Tibial nerve (tissue), 4 donors: ENCODE measurements around the gene CYP20A1. TPM values are rescaled to one million over a fixed set of nuclear protein-coding genes. Genes with fewer than 3 reads are reported as not detected.
"Not testable (repeated sequence)": the region's sequence is repeated elsewhere in the genome, so short reads cannot be mapped to it uniquely, and the experiment has no call there.

Experiments used
- DNase-seq, 2 donors: peaks; one replicate each; pipeline ENCODE4 v3.0.0-alpha.2; 2019; ENCODE audit warnings: low spot score in 2 of 2
- H3K27ac ChIP-seq, 4 donors: fragments of 200-600 bp; sonication (generic) in 3 of 4; one replicate each; pipeline ENCODE4 v1.5.1; 2017 to 2019; ENCODE audit warnings: mild to moderate bottlenecking in 1 of 4
- H3K27me3 ChIP-seq, 2 donors: fragments of 200-600 bp; sonication (generic) in 1 of 2; one replicate each; pipeline versions ENCODE4 v1.5.1 to v1.6.0; 2017 to 2019
- H3K36me3 ChIP-seq, 3 donors: fragments of 200-600 bp; sonication (generic); one replicate each; pipeline ENCODE4 v1.5.1; 2018 to 2019
- H3K4me1 ChIP-seq, 4 donors: fragments of 200-600 bp; sonication (generic) in 3 of 4; one replicate each; pipeline ENCODE4 v1.5.1; 2017 to 2019
- H3K4me3 ChIP-seq, 4 donors: fragments of 200-600 bp; sonication (generic) in 3 of 4; one replicate each; pipeline ENCODE4 v1.5.1; 2017 to 2019; ENCODE audit warnings: mild to moderate bottlenecking in 1 of 4, moderate library complexity in 1 of 4
- H3K9me3 ChIP-seq, 4 donors: fragments of 200-600 bp; sonication (generic) in 3 of 4; one replicate each; pipeline ENCODE4 v1.5.1; 2017 to 2019
- EP300 ChIP-seq, 2 donors: sonication (generic); formaldehyde crosslinking; IDR thresholded peaks; one replicate each; pipeline ENCODE4 v1.6.1; 2017; ENCODE audit warnings: antibody characterized with exemption in 2 of 2, mild to moderate bottlenecking in 1 of 2
- POLR2A ChIP-seq, 2 donors: fragments of 450-650 bp; IDR thresholded peaks; one replicate each; pipeline ENCODE4 v1.6.1; 2017; ENCODE audit warnings: antibody characterized with exemption in 2 of 2, mild to moderate bottlenecking in 2 of 2, moderate library complexity in 2 of 2
- WGBS, 2 donors: methylation state at CpG; one replicate each; pipeline ENCODE4 v1.1.5; 2018; 5-methylcytosine and 5-hydroxymethylcytosine counted together
- total RNA-seq, 4 donors: library from RNA; depleted of rRNA; stranded (reverse); fragments of >200 nt; gene quantifications; one replicate each; pipeline ENCODE4 v1.1.0, GENCODE V29; 2016
- TF ChIP-seq, protein P1 (sequence below), 5 experiments: fragments of 200-600 bp in 3 of 5; fragments of 450-650 bp in 2 of 5; sonication (generic) in 3 of 5; IDR thresholded peaks; one replicate each; pipeline ENCODE4 v1.5.1; 2016 to 2019; ENCODE audit warnings: antibody characterized with exemption in 5 of 5, mild to moderate bottlenecking in 3 of 5, moderate library complexity in 2 of 5

Gene CYP20A1
- total RNA-seq, 4 donors from 2014 or later, result 24.3 to 45.6 (median 31.5) TPM

DNA sequence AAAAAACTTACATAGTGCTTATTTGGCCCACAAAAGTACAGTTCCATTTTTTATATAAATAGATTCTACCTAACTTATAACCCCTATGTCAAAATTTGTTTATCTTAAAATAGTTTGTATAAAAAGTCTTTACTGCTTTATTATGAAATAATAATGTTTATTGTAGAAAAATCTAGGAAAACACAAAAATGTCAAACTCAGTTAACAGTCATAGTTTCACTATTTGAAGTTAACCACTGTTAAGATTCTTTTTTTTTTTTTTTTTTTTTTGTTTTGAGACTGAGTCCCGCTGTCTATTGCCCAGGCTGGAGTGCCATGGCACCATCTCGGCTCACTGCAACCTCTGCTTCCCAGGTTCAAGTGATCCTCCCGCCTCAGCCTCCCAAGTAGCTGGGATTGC lies 62.8 kb downstream of the CYP20A1 start:
- Histone ChIP-seq H3K36me3 (peaks cover 0 to 58% (median 0%) of the 10 kb centered on the region in 3 donors), H3K4me1 (no peaks in the 10 kb centered on the region), H3K27ac (no peak overlapping the region), H3K9me3 (no peaks in the 10 kb centered on the region), H3K4me3 (no peak overlapping the region), H3K27me3 (no peaks in the 10 kb centered on the region)
- DNase-seq, result no peak
- WGBS, 2 donors, result 97 to 100% methylated on average over 3 of the region's 3 CpGs
- TF ChIP-seq, protein P1, sequence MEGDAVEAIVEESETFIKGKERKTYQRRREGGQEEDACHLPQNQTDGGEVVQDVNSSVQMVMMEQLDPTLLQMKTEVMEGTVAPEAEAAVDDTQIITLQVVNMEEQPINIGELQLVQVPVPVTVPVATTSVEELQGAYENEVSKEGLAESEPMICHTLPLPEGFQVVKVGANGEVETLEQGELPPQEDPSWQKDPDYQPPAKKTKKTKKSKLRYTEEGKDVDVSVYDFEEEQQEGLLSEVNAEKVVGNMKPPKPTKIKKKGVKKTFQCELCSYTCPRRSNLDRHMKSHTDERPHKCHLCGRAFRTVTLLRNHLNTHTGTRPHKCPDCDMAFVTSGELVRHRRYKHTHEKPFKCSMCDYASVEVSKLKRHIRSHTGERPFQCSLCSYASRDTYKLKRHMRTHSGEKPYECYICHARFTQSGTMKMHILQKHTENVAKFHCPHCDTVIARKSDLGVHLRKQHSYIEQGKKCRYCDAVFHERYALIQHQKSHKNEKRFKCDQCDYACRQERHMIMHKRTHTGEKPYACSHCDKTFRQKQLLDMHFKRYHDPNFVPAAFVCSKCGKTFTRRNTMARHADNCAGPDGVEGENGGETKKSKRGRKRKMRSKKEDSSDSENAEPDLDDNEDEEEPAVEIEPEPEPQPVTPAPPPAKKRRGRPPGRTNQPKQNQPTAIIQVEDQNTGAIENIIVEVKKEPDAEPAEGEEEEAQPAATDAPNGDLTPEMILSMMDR (IDR thresholded peaks at IDR 0.05), result no peak
- TF ChIP-seq POLR2A (IDR thresholded peaks at IDR 0.05) (no peak), EP300 (IDR thresholded peaks at IDR 0.05) (no peak)

DNA sequence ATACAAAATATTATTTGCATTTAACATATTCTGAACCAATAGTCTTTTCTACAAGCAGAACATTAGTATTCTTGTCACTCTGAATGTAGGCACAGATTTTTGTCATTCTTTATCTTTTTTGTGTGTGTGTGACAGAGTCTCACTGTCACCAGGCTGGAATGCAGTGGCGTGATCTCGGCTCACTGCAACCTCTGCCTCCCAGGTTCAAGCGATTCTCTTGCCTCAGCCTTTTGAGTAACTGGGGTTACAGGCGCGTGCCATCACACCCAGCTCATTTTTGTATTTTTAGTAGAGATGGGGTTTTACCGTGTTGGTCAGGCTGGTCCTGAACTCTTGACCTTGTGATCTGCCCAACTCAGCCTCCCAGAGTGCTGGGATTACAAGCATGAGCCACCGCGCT lies 63.8 kb downstream of the CYP20A1 start:
- 70 to 75% methylated on average over 8 of the region's 8 CpGs for WGBS, 2 donors
- H3K27ac ChIP-seq, DNase-seq, H3K4me1 ChIP-seq, H3K4me3 ChIP-seq, H3K9me3 ChIP-seq, H3K27me3 ChIP-seq: not testable (repeated sequence)
- peaks cover 0 to 58% (median 0%) of the 10 kb centered on the region in 3 donors for H3K36me3 ChIP-seq

DNA sequence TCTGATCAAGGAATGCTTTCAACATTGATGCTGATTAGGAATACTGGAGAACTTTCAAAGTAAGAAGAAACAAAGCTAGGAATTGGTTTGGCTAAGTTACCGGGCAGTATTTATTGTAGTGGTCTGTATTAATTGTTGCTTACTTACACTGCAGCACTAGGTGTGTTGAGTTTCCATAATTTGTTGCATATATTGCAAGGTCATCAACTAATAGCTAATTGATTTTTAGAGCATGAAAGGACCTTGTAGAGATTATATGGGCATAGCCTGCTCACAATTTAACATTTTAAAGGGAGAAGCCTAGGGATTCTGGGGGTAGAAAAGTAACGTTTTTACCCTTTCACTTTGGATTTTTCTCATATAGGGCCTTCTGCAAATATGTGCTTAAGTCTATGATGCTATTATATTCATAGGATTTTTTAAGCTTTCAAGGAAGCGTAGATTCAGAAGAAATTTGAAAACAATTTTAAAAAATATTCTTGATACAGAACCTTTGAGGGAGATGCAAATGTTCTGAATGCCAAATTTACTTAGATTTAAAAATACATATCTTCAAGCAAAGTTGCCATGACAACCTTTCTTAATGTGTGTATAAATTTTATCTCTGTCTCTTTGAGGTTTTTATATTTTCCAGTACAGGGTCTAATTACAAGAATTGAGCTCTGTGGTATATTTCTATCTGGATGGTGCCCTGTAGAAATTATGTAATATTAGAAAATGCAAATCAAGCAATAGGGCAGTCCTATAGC lies 72.0 kb downstream of the CYP20A1 start:
- WGBS, 2 donors, result 91% methylated on average over 3 of the region's 3 CpGs
- H3K4me3 ChIP-seq, result no peak overlapping the region
- peaks cover 0 to 46% (median 0%) of the 10 kb centered on the region in 3 donors for H3K36me3 ChIP-seq
- no peaks in the 10 kb centered on the region for H3K9me3 ChIP-seq
- no peaks in the 10 kb centered on the region for H3K27me3 ChIP-seq
- TF ChIP-seq, protein P1 (IDR thresholded peaks at IDR 0.05), result no peak
- no peak for TF ChIP-seq EP300 (IDR thresholded peaks at IDR 0.05)
- H3K4me1 ChIP-seq, result no peaks in the 10 kb centered on the region
- DNase-seq, result no peak
- no peak overlapping the region for H3K27ac ChIP-seq

DNA sequence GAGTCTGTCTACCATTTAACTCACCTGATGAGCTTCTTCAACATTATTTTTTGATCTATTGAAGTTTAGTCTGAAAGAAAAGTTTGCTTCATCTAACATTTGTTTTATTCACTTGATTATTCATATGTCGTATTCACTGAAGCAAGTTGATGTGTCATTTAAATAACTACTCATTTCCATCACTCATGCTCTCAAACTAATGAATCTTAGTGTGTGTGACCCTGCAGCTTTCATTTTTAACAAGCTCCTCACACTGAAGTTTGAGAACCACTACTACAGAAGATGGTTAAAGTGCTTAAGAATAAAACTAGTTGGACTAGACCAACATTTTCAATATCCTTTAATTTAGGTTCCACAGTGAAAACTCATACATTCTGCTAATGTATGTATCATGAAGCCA lies 87.5 kb downstream of the CYP20A1 start:
- no peak for TF ChIP-seq POLR2A (IDR thresholded peaks at IDR 0.05)
- TF ChIP-seq, protein P1 (IDR thresholded peaks at IDR 0.05), result no peak
- no peak for TF ChIP-seq EP300 (IDR thresholded peaks at IDR 0.05)
- H3K4me3 ChIP-seq, result no peak overlapping the region
- H3K9me3 ChIP-seq, result no peaks in the 10 kb centered on the region
- no peak overlapping the region for H3K27ac ChIP-seq
- peaks cover 0 to 29% (median 16%) of the 10 kb centered on the region in 4 donors for H3K4me1 ChIP-seq
- no peaks in the 10 kb centered on the region for H3K27me3 ChIP-seq
- DNase-seq, result no peak
- WGBS, 2 donors, result 55 to 68% methylated on average over 1 of the region's 1 CpG
- H3K36me3 ChIP-seq, result no peaks in the 10 kb centered on the region

DNA sequence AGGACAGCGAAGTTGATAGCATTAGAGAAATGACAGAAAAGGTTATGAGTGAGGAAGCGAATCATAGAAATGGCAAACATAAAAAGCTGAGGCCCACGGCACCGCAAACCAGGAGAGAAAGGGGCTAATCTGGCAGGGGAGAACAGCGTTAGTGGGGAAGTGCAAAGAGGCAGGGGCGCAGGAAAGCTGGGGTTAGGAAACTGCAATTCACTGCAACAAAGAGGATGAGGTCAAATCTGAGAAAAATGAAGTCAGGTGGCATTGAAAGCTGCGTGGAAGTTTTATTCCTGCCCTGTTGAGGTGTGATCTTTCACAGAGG lies 88.7 kb downstream of the CYP20A1 start:
- TF ChIP-seq POLR2A (IDR thresholded peaks at IDR 0.05), result no peak
- TF ChIP-seq EP300 (IDR thresholded peaks at IDR 0.05), result no peak
- TF ChIP-seq, protein P1 (IDR thresholded peaks at IDR 0.05), result no peak
- Histone ChIP-seq H3K36me3 (no peaks in the 10 kb centered on the region), H3K4me3 (peak overlapping the region; percentile 93 to 98 (median 96)), H3K27me3 (no peaks in the 10 kb centered on the region), H3K27ac (peak overlapping the region; percentile 71 to 92 (median 82)), H3K4me1 (peaks cover 0 to 29% (median 16%) of the 10 kb centered on the region in 4 donors), H3K9me3 (no peaks in the 10 kb centered on the region)
- WGBS, 2 donors, result 6 to 7% methylated on average over 7 of the region's 7 CpGs
- no peak for DNase-seq
